ENCODE measurements around the gene PRPH2. TPM values are rescaled to one million over a fixed set of nuclear protein-coding genes. Genes with fewer than 3 reads are reported as not detected.
"Not testable (repeated sequence)": the region's sequence is repeated elsewhere in the genome, so short reads cannot be mapped to it uniquely, and the experiment has no call there.

PRPH2 gene
- total RNA-seq, 2 donors from 2014 or later = not detected

- H3K4me1 Mint-ChIP-seq = peaks cover 12% of the 10 kb centered on the region
- no peaks in the 10 kb centered on the region for H3K36me3 Mint-ChIP-seq (ENCODE audit: low read depth)
- no peak overlapping the region for H3K27ac Mint-ChIP-seq
- H3K27me3 Mint-ChIP-seq = no peaks in the 10 kb centered on the region
- ATAC-seq (replicated peaks) = no peak
- H3K9me3 Mint-ChIP-seq = no peaks in the 10 kb centered on the region
- H3K4me3 Mint-ChIP-seq = no peak overlapping the region
These were observed 2.4 kb upstream of the PRPH2 start for GRCh38 chr6:42724825-42725224.

GRCh38 chr6:42720739-42721138 is 1.7 kb downstream of the PRPH2 start:
- H3K27me3 Mint-ChIP-seq = no peaks in the 10 kb centered on the region
- no peaks in the 10 kb centered on the region for H3K36me3 Mint-ChIP-seq (ENCODE audit: low read depth)
- H3K27ac Mint-ChIP-seq = no peak overlapping the region
- no peaks in the 10 kb centered on the region for H3K9me3 Mint-ChIP-seq
- no peak for ATAC-seq (replicated peaks)
- H3K4me1 Mint-ChIP-seq = peaks cover under 1% of the 10 kb centered on the region
- no peak overlapping the region for H3K4me3 Mint-ChIP-seq

- ATAC-seq (replicated peaks) = no peak
- H3K9me3 Mint-ChIP-seq = peaks cover 6% of the 10 kb centered on the region
- H3K27ac Mint-ChIP-seq = no peak overlapping the region
- H3K27me3 Mint-ChIP-seq = no peaks in the 10 kb centered on the region
- no peaks in the 10 kb centered on the region for H3K4me1 Mint-ChIP-seq
- no peak overlapping the region for H3K4me3 Mint-ChIP-seq
- no peaks in the 10 kb centered on the region for H3K36me3 Mint-ChIP-seq (ENCODE audit: low read depth)
These were observed 6.5 kb downstream of the PRPH2 start for GRCh38 chr6:42715871-42716270.

GRCh38 chr6:42714098-42714761 is 8.2 kb downstream of the PRPH2 start:
- no peak for ATAC-seq (replicated peaks)
- Mint-ChIP-seq H3K27ac (no peak overlapping the region), H3K36me3 (ENCODE audit: low read depth) (no peaks in the 10 kb centered on the region), H3K4me1 (no peaks in the 10 kb centered on the region), H3K4me3 (no peak overlapping the region), H3K9me3 (peaks cover 6% of the 10 kb centered on the region), H3K27me3 (no peaks in the 10 kb centered on the region)

- no peaks in the 10 kb centered on the region for H3K4me1 Mint-ChIP-seq
- no peak for ATAC-seq (replicated peaks)
- peaks cover 6% of the 10 kb centered on the region for H3K9me3 Mint-ChIP-seq
- no peaks in the 10 kb centered on the region for H3K36me3 Mint-ChIP-seq (ENCODE audit: low read depth)
- H3K27ac Mint-ChIP-seq = no peak overlapping the region
- no peak overlapping the region for H3K4me3 Mint-ChIP-seq
- no peaks in the 10 kb centered on the region for H3K27me3 Mint-ChIP-seq
These were observed 10.5 kb downstream of the PRPH2 start for GRCh38 chr6:42711930-42712329.

GRCh38 chr6:42710316-42710715 is 12.1 kb downstream of the PRPH2 start:
- Mint-ChIP-seq H3K27ac (no peak overlapping the region), H3K27me3 (no peaks in the 10 kb centered on the region), H3K36me3 (ENCODE audit: low read depth) (no peaks in the 10 kb centered on the region), H3K4me1 (no peaks in the 10 kb centered on the region), H3K9me3 (peaks cover 6% of the 10 kb centered on the region), H3K4me3 (no peak overlapping the region)
- no peak for ATAC-seq (replicated peaks)

- no peaks in the 10 kb centered on the region for H3K27me3 Mint-ChIP-seq
- no peak overlapping the region for H3K4me3 Mint-ChIP-seq
- no peak overlapping the region for H3K27ac Mint-ChIP-seq
- H3K9me3 Mint-ChIP-seq = peaks cover 6% of the 10 kb centered on the region
- no peaks in the 10 kb centered on the region for H3K4me1 Mint-ChIP-seq
- no peaks in the 10 kb centered on the region for H3K36me3 Mint-ChIP-seq (ENCODE audit: low read depth)
- ATAC-seq (replicated peaks) = no peak
These were observed 12.5 kb downstream of the PRPH2 start for GRCh38 chr6:42709871-42710270.

- no peak for ATAC-seq (replicated peaks)
- Mint-ChIP-seq H3K4me3 (no peak overlapping the region), H3K4me1 (no peaks in the 10 kb centered on the region), H3K9me3 (peaks cover 6% of the 10 kb centered on the region), H3K27me3 (no peaks in the 10 kb centered on the region), H3K27ac (no peak overlapping the region), H3K36me3 (ENCODE audit: low read depth) (no peaks in the 10 kb centered on the region)
These were observed 14.3 kb downstream of the PRPH2 start for GRCh38 chr6:42708096-42708495.

- no peaks in the 10 kb centered on the region for H3K36me3 Mint-ChIP-seq (ENCODE audit: low read depth)
These were observed 14.8 kb downstream of the PRPH2 start for GRCh38 chr6:42707595-42707994.

GRCh38 chr6:42704937-42705374 is 17.4 kb downstream of the PRPH2 start:
- Mint-ChIP-seq H3K27ac (no peak overlapping the region), H3K27me3 (no peaks in the 10 kb centered on the region), H3K4me3 (no peak overlapping the region), H3K4me1 (no peaks in the 10 kb centered on the region), H3K9me3 (no peaks in the 10 kb centered on the region), H3K36me3 (ENCODE audit: low read depth) (no peaks in the 10 kb centered on the region)
- ATAC-seq (replicated peaks) = no peak

More at GRCh38 chr6:42707595-42707994, 14.8 kb downstream of the PRPH2 start:
- Mint-ChIP-seq H3K27me3 (no peaks in the 10 kb centered on the region), H3K9me3 (peaks cover 6% of the 10 kb centered on the region), H3K4me3 (no peak overlapping the region), H3K27ac (no peak overlapping the region), H3K4me1 (no peaks in the 10 kb centered on the region)
- ATAC-seq (replicated peaks) = peak; percentile 63

- Mint-ChIP-seq H3K4me3 (no peak overlapping the region), H3K36me3 (ENCODE audit: low read depth) (no peaks in the 10 kb centered on the region)
- ATAC-seq (replicated peaks) = no peak
These were observed 18.0 kb downstream of the PRPH2 start for GRCh38 chr6:42704251-42704936.

GRCh38 chr6:42702786-42703185 is 19.6 kb downstream of the PRPH2 start:
- not testable (repeated sequence) for H3K36me3 Mint-ChIP-seq (ENCODE audit: low read depth); ATAC-seq (replicated peaks); H3K4me3 Mint-ChIP-seq; H3K4me1 Mint-ChIP-seq; H3K9me3 Mint-ChIP-seq; H3K27ac Mint-ChIP-seq; H3K27me3 Mint-ChIP-seq

More at GRCh38 chr6:42704251-42704936, 18.0 kb downstream of the PRPH2 start:
- Mint-ChIP-seq H3K27ac (no peak overlapping the region), H3K9me3 (no peaks in the 10 kb centered on the region), H3K4me1 (no peaks in the 10 kb centered on the region), H3K27me3 (no peaks in the 10 kb centered on the region)

- Mint-ChIP-seq H3K4me1 (no peaks in the 10 kb centered on the region), H3K27me3 (no peaks in the 10 kb centered on the region), H3K4me3 (no peak overlapping the region), H3K27ac (no peak overlapping the region), H3K36me3 (ENCODE audit: low read depth) (no peaks in the 10 kb centered on the region), H3K9me3 (no peaks in the 10 kb centered on the region)
- peak; percentile 46 for ATAC-seq (replicated peaks)
These were observed 20.2 kb downstream of the PRPH2 start for GRCh38 chr6:42702200-42702599.

- peaks cover 22% of the 10 kb centered on the region for H3K36me3 Mint-ChIP-seq (ENCODE audit: low read depth)
- H3K4me3 Mint-ChIP-seq = no peak overlapping the region
- H3K27ac Mint-ChIP-seq = no peak overlapping the region
- no peaks in the 10 kb centered on the region for H3K27me3 Mint-ChIP-seq
- H3K9me3 Mint-ChIP-seq = no peaks in the 10 kb centered on the region
- ATAC-seq (replicated peaks) = no peak
- peaks cover 6% of the 10 kb centered on the region for H3K4me1 Mint-ChIP-seq
These were observed 24.2 kb downstream of the PRPH2 start for GRCh38 chr6:42698217-42698616.

- ATAC-seq (replicated peaks) = no peak
- Mint-ChIP-seq H3K4me1 (peaks cover 11% of the 10 kb centered on the region), H3K27me3 (no peaks in the 10 kb centered on the region), H3K9me3 (no peaks in the 10 kb centered on the region), H3K36me3 (ENCODE audit: low read depth) (peaks cover 32% of the 10 kb centered on the region), H3K27ac (no peak overlapping the region), H3K4me3 (no peak overlapping the region)
These were observed 25.1 kb downstream of the PRPH2 start for GRCh38 chr6:42697268-42697655.

Data from activated T-helper 17 cell treated with anti-CD3 and anti-CD28 coated beads, Interleukin-2, amount 50 U/mL, for 72 hours (primary cell).